Sigmoid colon (tissue), 4 donors: ENCODE results near the gene TNC.

Experiments
- POLR2A ChIP-seq, 2 donors: fragments of 450-650 bp; IDR thresholded peaks; one replicate each; pipeline ENCODE4 v1.6.1; 2016; ENCODE audit warnings: antibody characterized with exemption in 2 of 2, mild to moderate bottlenecking in 2 of 2, moderate library complexity in 2 of 2
- POLR2AphosphoS5 ChIP-seq, 4 donors: sonication (generic); formaldehyde crosslinking; IDR thresholded peaks; one replicate each; pipeline ENCODE4 v1.6.1; 2017; ENCODE audit warnings: antibody characterized with exemption in 4 of 4
- TF ChIP-seq, protein P1 (sequence below), 4 experiments: fragments of 450-650 bp in 3 of 4; fragments of 200-600 bp in 1 of 4; IDR thresholded peaks; one replicate each; pipeline ENCODE4 v1.5.1; 2016 to 2019; ENCODE audit warnings: antibody characterized with exemption in 4 of 4, mild to moderate bottlenecking in 3 of 4, moderate library complexity in 2 of 4

- TF ChIP-seq POLR2A (IDR thresholded peaks at IDR 0.05) (no peak), POLR2AphosphoS5 (IDR thresholded peaks at IDR 0.05) (no peak)
- TF ChIP-seq, protein P1, sequence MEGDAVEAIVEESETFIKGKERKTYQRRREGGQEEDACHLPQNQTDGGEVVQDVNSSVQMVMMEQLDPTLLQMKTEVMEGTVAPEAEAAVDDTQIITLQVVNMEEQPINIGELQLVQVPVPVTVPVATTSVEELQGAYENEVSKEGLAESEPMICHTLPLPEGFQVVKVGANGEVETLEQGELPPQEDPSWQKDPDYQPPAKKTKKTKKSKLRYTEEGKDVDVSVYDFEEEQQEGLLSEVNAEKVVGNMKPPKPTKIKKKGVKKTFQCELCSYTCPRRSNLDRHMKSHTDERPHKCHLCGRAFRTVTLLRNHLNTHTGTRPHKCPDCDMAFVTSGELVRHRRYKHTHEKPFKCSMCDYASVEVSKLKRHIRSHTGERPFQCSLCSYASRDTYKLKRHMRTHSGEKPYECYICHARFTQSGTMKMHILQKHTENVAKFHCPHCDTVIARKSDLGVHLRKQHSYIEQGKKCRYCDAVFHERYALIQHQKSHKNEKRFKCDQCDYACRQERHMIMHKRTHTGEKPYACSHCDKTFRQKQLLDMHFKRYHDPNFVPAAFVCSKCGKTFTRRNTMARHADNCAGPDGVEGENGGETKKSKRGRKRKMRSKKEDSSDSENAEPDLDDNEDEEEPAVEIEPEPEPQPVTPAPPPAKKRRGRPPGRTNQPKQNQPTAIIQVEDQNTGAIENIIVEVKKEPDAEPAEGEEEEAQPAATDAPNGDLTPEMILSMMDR (IDR thresholded peaks at IDR 0.05): no peak
These were observed 30.8 kb upstream of the TNC start for GRCh38 chr9:115148721-115149120.
